Karpas-422 (cell line): Measurements from ENCODE around the gene PI4KA. TPM values are rescaled to one million over a fixed set of nuclear protein-coding genes. Genes with fewer than 3 reads are reported as not detected.
"Not testable (repeated sequence)": the region's sequence is repeated elsewhere in the genome, so short reads cannot be mapped to it uniquely, and the experiment has no call there.

Experiments
- DNase-seq: peaks from one replicate; pipeline ENCODE4 v3.0.0-alpha.2; 2015
- H2AFZ ChIP-seq: fragments of 200-600 bp; sonication (generic); 2 replicates; pipeline ENCODE4 v1.6.1; 2014; ENCODE audit warnings: antibody characterized with exemption, low read length, mixed read lengths
- H3K27ac ChIP-seq: fragments of 200-600 bp; sonication (generic); 2 replicates; pipeline ENCODE4 v1.5.1; 2014; ENCODE audit warnings: mild to moderate bottlenecking, low read length, moderate library complexity
- H3K27me3 ChIP-seq: fragments of 200-600 bp; sonication (generic); 2 replicates; pipeline ENCODE4 v1.6.1; 2014; ENCODE audit warnings: low read length, mixed read lengths
- H3K36me3 ChIP-seq: fragments of 200-600 bp; sonication (generic); 2 replicates; pipeline ENCODE4 v1.6.1; 2014; ENCODE audit warnings: low read length, mixed read lengths; ENCODE audit not compliant: insufficient read depth
- H3K4me1 ChIP-seq: fragments of 200-600 bp; sonication (generic); 2 replicates; pipeline ENCODE4 v1.6.1; 2014; ENCODE audit warnings: mild to moderate bottlenecking, low read length, mixed read lengths
- H3K4me2 ChIP-seq: fragments of 200-600 bp; sonication (generic); 2 replicates; pipeline ENCODE4 v1.6.1; 2014; ENCODE audit warnings: low read length, low read depth, mild to moderate bottlenecking; ENCODE audit not compliant: poor library complexity, severe bottlenecking
- H3K4me3 ChIP-seq: fragments of 200-600 bp; sonication (generic); 2 replicates; pipeline ENCODE4 v1.5.1; 2014; ENCODE audit warnings: mild to moderate bottlenecking, antibody characterized with exemption, low read length, mixed read lengths
- H3K79me2 ChIP-seq: fragments of 200-600 bp; sonication (generic); 2 replicates; pipeline ENCODE4 v1.6.1; 2014; ENCODE audit warnings: mild to moderate bottlenecking, low read length, mixed read lengths
- H3K9ac ChIP-seq: fragments of 200-600 bp; sonication (generic); 2 replicates; pipeline ENCODE4 v1.6.0; 2014; ENCODE audit warnings: low read length
- H3K9me2 ChIP-seq: fragments of 200-600 bp; sonication (generic), shearing (Covaris generic); replicated peaks from 2 replicates; pipeline ENCODE4 v1.6.0; 2014; ENCODE audit warnings: mild to moderate bottlenecking, low read length, moderate library complexity; ENCODE audit not compliant: insufficient read depth
- H3K9me3 ChIP-seq: fragments of 300-700, 200-600 bp; sonication (generic); 2 replicates; pipeline ENCODE4 v1.6.1; 2014; ENCODE audit warnings: low read length, mixed read lengths
- H4K20me1 ChIP-seq: fragments of 200-600 bp; sonication (generic); 2 replicates; pipeline ENCODE4 v1.6.1; 2014; ENCODE audit warnings: mild to moderate bottlenecking, antibody characterized with exemption, low read length, low read depth; ENCODE audit not compliant: insufficient read depth
- total RNA-seq: library from RNA; depleted of rRNA; stranded (reverse); fragments of >200 nt; shearing (Covaris generic); gene quantifications from 2 replicates; pipeline ENCODE4 v1.2.3, GENCODE V29; 2014; ENCODE audit warnings: low replicate concordance

PI4KA gene
- total RNA-seq, 1 experiment from 2014 or later: 80.7 TPM

GRCh38 chr22:20702546-20703413 is 155.8 kb downstream of the PI4KA start:
- not testable (repeated sequence) for H3K27me3 ChIP-seq, H3K27ac ChIP-seq, H3K36me3 ChIP-seq, H4K20me1 ChIP-seq, H2AFZ ChIP-seq, H3K9me3 ChIP-seq, H3K4me1 ChIP-seq, H3K9me2 ChIP-seq, H3K79me2 ChIP-seq
- Histone ChIP-seq H3K9ac (peak overlapping the region; percentile 63), H3K4me3 (peak overlapping the region; percentile 62), H3K4me2 (peak overlapping the region; percentile 72)
- DNase-seq: peak; percentile 97

- H3K4me2 ChIP-seq: peak overlapping the region; percentile 72
- H3K4me1 ChIP-seq, H3K27me3 ChIP-seq, H3K79me2 ChIP-seq, DNase-seq, H4K20me1 ChIP-seq, H3K27ac ChIP-seq, H3K9me2 ChIP-seq, H2AFZ ChIP-seq, H3K36me3 ChIP-seq, H3K9me3 ChIP-seq: not testable (repeated sequence)
- H3K9ac ChIP-seq: peak overlapping the region; percentile 63
- H3K4me3 ChIP-seq: peak overlapping the region; percentile 62
These were observed 156.5 kb downstream of the PI4KA start for GRCh38 chr22:20702175-20702545.

GRCh38 chr22:20701680-20702136 is 156.9 kb downstream of the PI4KA start:
- not testable (repeated sequence) for H3K4me1 ChIP-seq, H4K20me1 ChIP-seq, H3K27ac ChIP-seq, DNase-seq, H3K36me3 ChIP-seq, H2AFZ ChIP-seq, H3K9me2 ChIP-seq, H3K79me2 ChIP-seq, H3K9me3 ChIP-seq, H3K27me3 ChIP-seq
- Histone ChIP-seq H3K4me2 (peak overlapping the region; percentile 72), H3K9ac (peak overlapping the region; percentile 63), H3K4me3 (peak overlapping the region; percentile 62)

- H3K4me3 ChIP-seq, H3K27ac ChIP-seq, H3K9me2 ChIP-seq, H3K79me2 ChIP-seq, H3K27me3 ChIP-seq, H3K4me2 ChIP-seq, H3K9ac ChIP-seq, H3K9me3 ChIP-seq, H2AFZ ChIP-seq, H4K20me1 ChIP-seq, DNase-seq, H3K36me3 ChIP-seq, H3K4me1 ChIP-seq: not testable (repeated sequence)
These were observed 158.3 kb downstream of the PI4KA start for GRCh38 chr22:20700347-20700746.

- DNase-seq, H3K27me3 ChIP-seq, H3K79me2 ChIP-seq, H3K9me3 ChIP-seq, H4K20me1 ChIP-seq, H2AFZ ChIP-seq, H3K4me1 ChIP-seq, H3K36me3 ChIP-seq, H3K9me2 ChIP-seq, H3K4me3 ChIP-seq, H3K27ac ChIP-seq, H3K9ac ChIP-seq, H3K4me2 ChIP-seq: not testable (repeated sequence)
These were observed 158.8 kb downstream of the PI4KA start for GRCh38 chr22:20699856-20700255.

- H3K79me2 ChIP-seq, H2AFZ ChIP-seq, H3K27me3 ChIP-seq, H3K4me1 ChIP-seq, H3K36me3 ChIP-seq, H3K9me3 ChIP-seq, H3K9me2 ChIP-seq, H3K4me3 ChIP-seq, H3K27ac ChIP-seq, H4K20me1 ChIP-seq: not testable (repeated sequence)
- Histone ChIP-seq H3K9ac (peak overlapping the region; percentile 45; the same call in 1 of the 2 replicates), H3K4me2 (peak overlapping the region; percentile 35)
- peak; percentile 89 for DNase-seq
These were observed 161.0 kb downstream of the PI4KA start for GRCh38 chr22:20697481-20698113.

- not testable (repeated sequence) for H3K4me1 ChIP-seq, H4K20me1 ChIP-seq, H3K9me3 ChIP-seq, H3K9ac ChIP-seq, H3K36me3 ChIP-seq, H3K4me2 ChIP-seq, H3K4me3 ChIP-seq, H3K27me3 ChIP-seq, DNase-seq, H3K27ac ChIP-seq, H2AFZ ChIP-seq, H3K9me2 ChIP-seq, H3K79me2 ChIP-seq
These were observed 162.6 kb downstream of the PI4KA start for GRCh38 chr22:20696056-20696455.

- H3K9ac ChIP-seq, H3K27ac ChIP-seq, H3K9me2 ChIP-seq, H3K4me1 ChIP-seq, H2AFZ ChIP-seq, DNase-seq, H3K79me2 ChIP-seq, H3K9me3 ChIP-seq, H3K36me3 ChIP-seq, H4K20me1 ChIP-seq, H3K27me3 ChIP-seq, H3K4me2 ChIP-seq, H3K4me3 ChIP-seq: not testable (repeated sequence)
These were observed 163.4 kb downstream of the PI4KA start for GRCh38 chr22:20695205-20695604.
